ENCODE results near the gene ZNF778. TPM values are rescaled to one million over a fixed set of nuclear protein-coding genes. Genes with fewer than 3 reads are reported as not detected.

ZNF778 gene
- total RNA-seq, 1 experiment from 2014 or later, result 16.4 TPM

DNA sequence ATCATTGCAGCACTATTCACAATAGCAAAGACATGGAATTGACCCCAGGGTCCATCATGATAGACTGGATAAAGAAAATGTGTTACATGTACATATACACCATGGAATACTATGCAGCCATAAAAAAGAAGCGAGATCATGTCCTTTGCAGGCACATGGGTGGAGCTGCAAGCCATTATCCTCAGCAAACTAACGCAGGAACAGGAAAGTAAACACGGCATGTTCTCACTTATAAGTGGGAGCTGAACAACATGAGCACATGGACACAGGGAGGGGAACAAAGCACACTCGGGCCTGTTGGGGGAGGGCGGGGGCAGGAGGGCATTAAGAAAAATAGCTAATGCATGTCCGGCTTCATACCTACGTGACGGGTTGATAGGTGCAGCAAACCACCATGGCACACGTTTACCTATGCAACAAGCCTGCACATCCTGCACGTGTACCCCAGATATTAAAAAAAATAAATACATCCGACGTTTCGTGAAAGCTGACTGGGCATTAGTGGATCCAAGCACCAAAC lies 28.9 kb downstream of the ZNF778 start:
- peaks cover 2 to 3% of the 10 kb centered on the region in 2 experiments; a peak in 2 of 5 replicates for H3K9me3 Mint-ChIP-seq
- no peak overlapping the region for H3K56ac ChIP-seq (ENCODE audit: insufficient read length, low read depth, low read length)
- H2BK120ac ChIP-seq (ENCODE audit: low read depth, low read length, poor library complexity, severe bottlenecking), result no peak overlapping the region
- H3K18ac ChIP-seq (ENCODE audit: insufficient read length, low read depth, low read length), result no peak overlapping the region
- H3K23ac ChIP-seq (ENCODE audit: insufficient read length, low read depth, low read length), result no peak overlapping the region
- H2BK15ac ChIP-seq (ENCODE audit: low read depth, low read length), result no peak overlapping the region
- H2AK5ac ChIP-seq (ENCODE audit: insufficient read length, low read length), result no peak overlapping the region
- H2BK12ac ChIP-seq (ENCODE audit: insufficient read length, low read depth, low read length), result no peak overlapping the region
- H3K79me1 ChIP-seq (ENCODE audit: insufficient read depth, low read depth, low read length, poor library complexity, severe bottlenecking), result no peaks in the 10 kb centered on the region
- no peak overlapping the region for H4K8ac ChIP-seq (replicated peaks; ENCODE audit: insufficient read length, low read depth, low read length)
- no peak overlapping the region for H3K14ac ChIP-seq (ENCODE audit: insufficient read depth, low read length)
- peaks cover 0 to 7% (median 0%) of the 10 kb centered on the region in 3 experiments; a peak in 2 of 7 replicates for H3K36me3 Mint-ChIP-seq (ENCODE audit: insufficient read depth in 1 of 3, low read depth in 3 of 3)
- no peak overlapping the region for H3K9ac ChIP-seq (ENCODE audit: extremely low read depth, insufficient read length, low read length)
- no peak overlapping the region for H3K4ac ChIP-seq (ENCODE audit: low read depth, low read length)
- peak overlapping the region; percentile 66 to 79 for H3K4me3 Mint-ChIP-seq
- TF ChIP-seq, protein P1, sequence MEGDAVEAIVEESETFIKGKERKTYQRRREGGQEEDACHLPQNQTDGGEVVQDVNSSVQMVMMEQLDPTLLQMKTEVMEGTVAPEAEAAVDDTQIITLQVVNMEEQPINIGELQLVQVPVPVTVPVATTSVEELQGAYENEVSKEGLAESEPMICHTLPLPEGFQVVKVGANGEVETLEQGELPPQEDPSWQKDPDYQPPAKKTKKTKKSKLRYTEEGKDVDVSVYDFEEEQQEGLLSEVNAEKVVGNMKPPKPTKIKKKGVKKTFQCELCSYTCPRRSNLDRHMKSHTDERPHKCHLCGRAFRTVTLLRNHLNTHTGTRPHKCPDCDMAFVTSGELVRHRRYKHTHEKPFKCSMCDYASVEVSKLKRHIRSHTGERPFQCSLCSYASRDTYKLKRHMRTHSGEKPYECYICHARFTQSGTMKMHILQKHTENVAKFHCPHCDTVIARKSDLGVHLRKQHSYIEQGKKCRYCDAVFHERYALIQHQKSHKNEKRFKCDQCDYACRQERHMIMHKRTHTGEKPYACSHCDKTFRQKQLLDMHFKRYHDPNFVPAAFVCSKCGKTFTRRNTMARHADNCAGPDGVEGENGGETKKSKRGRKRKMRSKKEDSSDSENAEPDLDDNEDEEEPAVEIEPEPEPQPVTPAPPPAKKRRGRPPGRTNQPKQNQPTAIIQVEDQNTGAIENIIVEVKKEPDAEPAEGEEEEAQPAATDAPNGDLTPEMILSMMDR (conservative IDR thresholded peaks at IDR 0.05), result no peak
- no peak overlapping the region for H4K91ac ChIP-seq (ENCODE audit: insufficient read length, low read depth, low read length)
- H3K27ac Mint-ChIP-seq, result no peak overlapping the region
- no peak overlapping the region for H3K27ac ChIP-seq (ENCODE audit: insufficient read length, low read depth, low read length)
- DNase-seq, result no peak
- no CpG with 5 or more reads among the region's 13 CpGs for WGBS (ENCODE audit: extremely low coverage, insufficient read length, low lambda C conversion rate)
- H3K23me2 ChIP-seq (ENCODE audit: insufficient read length, low read depth, low read length, poor library complexity, severe bottlenecking), result peaks cover 7% of the 10 kb centered on the region
- H4K5ac ChIP-seq (ENCODE audit: insufficient read length, low read depth, low read length), result no peak overlapping the region
- H3K27me3 ChIP-seq (ENCODE audit: insufficient read depth, low read length), result no peaks in the 10 kb centered on the region
- H3K4me1 Mint-ChIP-seq, result peaks cover 3% of the 10 kb centered on the region in 2 experiments; a peak in 2 of 4 replicates
- no peaks in the 10 kb centered on the region for H3K9me3 ChIP-seq (ENCODE audit: control insufficient read depth, low read depth, low read length)
- H2AFZ ChIP-seq (ENCODE audit: low read length), result no peak overlapping the region
- no peaks in the 10 kb centered on the region for H4K20me1 ChIP-seq (ENCODE audit: control insufficient read depth, insufficient read depth, insufficient read length)
- H3K27me3 Mint-ChIP-seq (ENCODE audit: low read depth), result peaks cover 24% of the 10 kb centered on the region
- H3K4me1 ChIP-seq (ENCODE audit: insufficient read depth, low read length), result no peaks in the 10 kb centered on the region
- H2BK20ac ChIP-seq (ENCODE audit: low read depth, low read length, poor library complexity, severe bottlenecking), result no peak overlapping the region
- H3K79me2 ChIP-seq (ENCODE audit: insufficient read depth, low read length), result no peaks in the 10 kb centered on the region
- H3T11ph ChIP-seq (ENCODE audit: low read length), result no peak overlapping the region
- H2BK5ac ChIP-seq (ENCODE audit: insufficient read length, low read length), result no peak overlapping the region
- peak overlapping the region; percentile 29 for H3K4me2 ChIP-seq (ENCODE audit: insufficient read depth, insufficient read length, low read length)
